GF-D8 (cell line): Measurements from ENCODE around the gene WDR74.
"Not testable (repeated sequence)": the region's sequence is repeated elsewhere in the genome, so short reads cannot be mapped to it uniquely, and the experiment has no call there.

ENCODE experiments used
- DNase-seq: peaks from one replicate; lab custom pipeline; 2025; lab: John Stamatoyannopoulos, UW

The WDR74 gene

GRCh38 chr11:62841361-62842170, 2.2 kb upstream of the WDR74 start:
- DNase-seq: peak; percentile 99

DNA sequence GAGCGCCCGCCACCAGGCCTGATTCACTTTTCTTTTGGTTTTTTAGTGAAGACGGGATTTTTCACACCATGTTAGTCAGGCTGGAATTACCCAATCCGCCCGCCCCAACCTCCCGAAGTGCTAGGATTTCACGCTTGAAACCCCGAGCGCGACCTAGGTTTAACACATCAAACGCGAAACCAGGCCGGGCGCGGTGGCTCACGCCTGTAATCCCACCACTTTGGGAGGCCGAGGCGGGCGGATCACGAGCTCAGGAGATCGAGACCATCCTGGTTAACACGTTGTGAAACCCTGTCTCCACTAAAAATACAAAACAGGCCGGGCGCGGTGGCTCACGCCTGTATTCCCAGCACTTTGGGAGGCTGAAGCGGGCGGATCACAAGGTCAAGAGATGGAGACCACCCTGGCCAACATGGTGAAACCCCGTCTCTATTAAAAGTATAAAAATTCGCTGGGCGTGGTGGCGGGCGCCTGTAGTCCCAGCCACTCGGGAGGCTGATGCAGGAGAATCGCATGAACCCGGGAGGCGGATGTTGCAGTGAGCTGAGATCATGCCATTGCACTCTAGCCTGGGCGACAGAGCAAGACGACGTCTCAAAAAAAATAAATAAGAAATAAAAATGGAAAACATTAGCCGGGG, 1.5 kb upstream of the WDR74 start:
- DNase-seq: peak; percentile 56

- DNase-seq: no peak
Measured at GRCh38 chr11:62835336-62835735, 4.1 kb downstream of the WDR74 start.

- DNase-seq: no peak
Measured at GRCh38 chr11:62832336-62833234, 6.8 kb downstream of the WDR74 start, which contains the start of gene TEX54. TSS of gene TEX54 (minus strand) at chr11:62832841.

DNA sequence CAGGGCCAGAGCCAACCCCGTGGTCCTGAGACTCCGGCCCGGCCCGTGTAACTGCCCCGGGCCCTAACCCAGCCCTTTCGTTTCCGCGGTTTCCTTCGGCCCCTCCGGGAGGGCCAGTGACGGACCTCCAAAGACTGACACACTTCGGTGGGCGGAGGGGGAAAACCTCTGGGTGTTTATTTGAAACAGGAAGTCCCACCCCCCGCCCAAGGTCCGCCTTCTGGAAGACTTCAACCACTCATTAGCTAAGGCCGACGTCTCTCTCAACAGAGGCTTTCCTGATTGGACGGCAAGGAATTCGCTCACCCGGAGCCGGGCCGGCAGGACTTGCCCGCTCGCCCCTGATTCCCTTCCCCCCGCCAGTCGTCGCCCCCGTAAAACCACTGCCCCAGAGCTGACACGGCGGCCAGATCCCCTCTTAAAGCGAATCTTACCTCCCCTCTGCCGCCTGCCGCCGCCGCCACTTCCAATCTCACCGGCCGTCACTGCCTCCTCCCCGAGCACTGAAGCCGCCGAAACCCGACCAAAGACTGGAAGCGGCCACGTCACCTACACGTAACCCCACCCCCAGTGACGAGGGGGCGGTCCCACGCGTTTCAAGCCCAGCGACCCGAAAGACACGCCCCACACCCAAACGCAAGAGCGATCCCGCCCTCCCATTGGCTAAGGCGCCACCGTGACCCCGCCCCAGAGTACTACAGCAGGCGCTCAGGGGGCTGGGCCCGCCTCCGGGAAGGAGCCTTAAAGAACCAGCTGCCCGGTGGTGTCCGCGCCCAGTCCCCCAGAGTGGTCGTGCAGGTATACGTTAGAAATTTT, 7.7 kb downstream of the WDR74 start, which contains the start of gene STX5:
STX5 (minus strand) TSS at position 532 of the 816 bp plus-strand sequence. CDS start 808 bp downstream, outside the sequence.
- DNase-seq: peak; percentile 90

- no peak for DNase-seq
Measured at GRCh38 chr11:62830904-62831519, 8.4 kb downstream of the WDR74 start.

DNA sequence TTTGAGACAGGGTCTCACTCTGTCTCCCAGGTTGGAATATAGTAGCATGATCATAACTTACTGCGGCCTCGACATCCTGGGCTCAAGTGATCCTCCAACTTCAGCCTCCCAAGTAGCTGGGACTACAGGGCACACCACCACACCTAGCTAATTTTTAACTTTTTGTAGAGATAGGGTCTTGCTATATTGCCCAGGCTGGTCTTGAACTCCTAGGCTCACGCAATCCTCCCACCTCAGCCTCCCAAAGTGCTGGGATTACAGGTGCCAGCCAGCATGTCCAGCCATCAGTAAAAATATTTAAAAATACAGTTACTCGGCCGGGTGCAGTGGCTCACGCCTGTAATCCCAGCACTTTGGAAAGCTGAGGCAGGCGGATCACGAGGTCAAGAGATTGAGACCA, 11.3 kb downstream of the WDR74 start:
- not testable (repeated sequence) for DNase-seq

- no peak for DNase-seq
Measured at GRCh38 chr11:62823677-62824076, 15.7 kb downstream of the WDR74 start.

DNA sequence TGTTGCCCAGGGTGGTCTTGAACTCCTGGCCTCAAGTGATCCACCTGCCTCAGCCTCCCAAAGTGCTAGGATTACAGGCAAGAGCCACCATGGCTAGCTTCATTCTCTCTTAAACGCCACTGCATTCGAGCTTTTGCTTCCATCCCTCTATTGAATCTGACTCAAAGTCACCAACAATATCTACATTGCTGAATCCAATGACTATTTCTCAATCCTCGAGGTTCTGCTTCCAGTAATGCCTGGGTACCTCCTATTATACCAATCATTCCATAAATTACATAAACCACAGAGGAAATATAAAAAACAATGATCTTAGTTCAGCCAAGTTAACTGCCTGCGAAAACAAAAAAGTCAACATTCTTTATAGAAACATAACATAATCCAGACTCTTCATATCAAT, 22.3 kb downstream of the WDR74 start:
- no peak for DNase-seq

GRCh38 chr11:62816557-62816956, 22.8 kb downstream of the WDR74 start:
- peak; percentile 60 for DNase-seq

GRCh38 chr11:62811659-62812058, 27.7 kb downstream of the WDR74 start:
- no peak for DNase-seq

GRCh38 chr11:62810748-62811147, 28.6 kb downstream of the WDR74 start:
- no peak for DNase-seq

- peak; percentile 48 for DNase-seq
Measured at GRCh38 chr11:62806611-62807121, 32.7 kb downstream of the WDR74 start.

GRCh38 chr11:62805961-62806441, 33.4 kb downstream of the WDR74 start:
- DNase-seq: no peak

- DNase-seq: peak; percentile 80
Measured at GRCh38 chr11:62805076-62805892, 34.1 kb downstream of the WDR74 start, which contains the start of gene NXF1. TSS of gene NXF1 (minus strand) at chr11:62805440. CDS start at chr11:62805356, 84 bp downstream.

GRCh38 chr11:62804310-62805075, 34.9 kb downstream of the WDR74 start:
- DNase-seq: no peak

- DNase-seq: no peak
Measured at GRCh38 chr11:62801071-62801470, 38.3 kb downstream of the WDR74 start.

DNA sequence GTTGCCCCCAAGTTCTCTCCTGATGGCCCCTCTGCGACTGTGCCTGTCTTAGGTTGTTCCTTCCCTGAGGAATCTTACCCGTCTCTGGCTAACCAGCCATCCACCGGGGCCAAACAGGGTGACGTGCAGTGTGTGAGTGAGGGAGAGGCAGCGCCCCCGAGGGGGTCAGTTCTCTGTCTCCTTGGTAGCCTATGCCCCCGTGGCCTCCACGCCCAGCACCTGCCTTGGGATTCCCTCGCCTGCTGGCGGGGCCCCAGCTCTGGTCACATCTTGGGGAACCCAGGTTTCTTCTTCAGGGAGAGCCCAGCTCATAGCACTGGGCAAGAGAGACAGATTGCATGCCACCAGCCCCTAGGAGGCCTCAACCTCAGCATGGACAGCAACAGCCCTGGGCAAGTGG, 39.9 kb downstream of the WDR74 start:
- no peak for DNase-seq

- no peak for DNase-seq
Measured at GRCh38 chr11:62796281-62796680, 43.1 kb downstream of the WDR74 start.
